Measurements from ENCODE around the gene L3MBTL4.

Gene L3MBTL4

DNA sequence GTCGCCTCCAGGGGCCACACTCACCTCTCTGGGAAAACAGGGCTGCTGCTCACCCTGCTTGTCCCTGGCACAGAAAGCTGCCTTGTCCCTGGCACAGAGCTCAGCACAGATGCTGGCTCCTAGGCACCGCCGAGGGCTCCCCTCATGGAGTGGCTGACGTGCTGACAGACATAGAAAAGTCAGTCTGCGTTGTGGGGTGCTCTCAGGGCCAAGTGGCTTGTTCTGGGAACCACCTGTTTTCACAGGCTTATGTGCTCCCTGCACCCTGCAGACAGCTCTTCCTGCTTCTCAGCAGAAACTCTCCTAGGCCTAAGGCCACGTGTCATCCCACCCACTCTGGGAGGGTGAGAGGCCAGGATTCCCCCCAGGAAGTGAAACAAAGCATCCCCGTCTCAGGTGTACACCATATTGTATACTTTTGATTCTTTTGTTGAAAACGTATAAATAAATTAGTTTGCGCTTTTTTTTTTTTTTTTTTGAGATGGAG lies 434.7 kb downstream of the L3MBTL4 start:
- DNase-seq = no peak

DNA sequence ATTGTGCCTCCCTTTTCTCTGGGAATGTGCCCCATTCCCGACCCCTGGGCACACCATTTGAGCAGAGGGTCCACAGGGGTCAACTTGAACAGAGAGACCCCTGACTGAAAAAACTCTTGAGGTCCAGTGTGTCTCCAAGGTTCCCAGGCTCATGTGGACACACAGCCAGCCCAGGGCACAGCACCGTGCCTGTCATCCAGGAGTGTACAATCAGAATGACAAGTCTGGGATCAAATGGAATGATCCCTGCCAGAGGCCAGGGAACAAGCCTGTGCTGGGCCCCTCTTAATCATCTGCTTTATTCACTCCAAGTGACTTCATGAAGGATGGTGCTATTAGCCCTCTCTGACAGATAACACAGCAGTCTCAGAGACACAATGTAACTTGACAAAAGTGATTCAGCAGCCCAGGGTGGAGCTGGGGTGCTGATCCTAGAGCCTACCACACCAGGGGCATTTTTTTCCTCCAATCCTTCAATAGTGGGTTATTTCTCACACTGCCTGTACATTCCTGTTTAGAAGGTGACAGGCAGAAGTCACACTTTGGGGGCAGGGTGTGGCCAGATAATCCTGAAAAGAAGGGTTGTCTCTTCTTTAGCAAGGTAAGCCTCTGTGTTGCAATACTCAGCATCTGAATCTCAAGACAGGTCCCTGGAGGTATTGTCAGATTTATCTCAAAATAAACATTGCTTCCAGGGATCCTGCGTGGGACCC lies 435.4 kb downstream of the L3MBTL4 start:
- no peak for DNase-seq

DNA sequence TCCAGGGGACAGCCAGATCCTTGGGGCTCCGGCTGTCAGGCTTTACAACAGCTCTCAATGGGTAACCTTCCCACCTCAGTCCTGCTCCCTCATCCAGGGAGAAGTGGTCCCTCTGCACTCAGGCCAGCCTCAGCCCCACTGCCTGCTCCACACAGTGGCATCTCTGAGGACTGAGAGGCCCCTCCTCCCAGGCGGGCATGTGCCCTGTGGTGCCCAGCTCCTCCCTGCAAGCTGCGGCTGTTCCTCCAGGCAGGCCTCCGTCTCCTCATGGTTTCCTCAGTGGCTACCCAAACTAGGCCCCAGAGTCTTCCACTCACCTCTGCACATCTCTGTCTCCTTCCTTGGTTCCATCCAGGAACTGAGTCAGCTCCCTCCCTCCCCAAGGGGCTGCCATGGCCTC lies 437.7 kb downstream of the L3MBTL4 start:
- no peak for DNase-seq

DNA sequence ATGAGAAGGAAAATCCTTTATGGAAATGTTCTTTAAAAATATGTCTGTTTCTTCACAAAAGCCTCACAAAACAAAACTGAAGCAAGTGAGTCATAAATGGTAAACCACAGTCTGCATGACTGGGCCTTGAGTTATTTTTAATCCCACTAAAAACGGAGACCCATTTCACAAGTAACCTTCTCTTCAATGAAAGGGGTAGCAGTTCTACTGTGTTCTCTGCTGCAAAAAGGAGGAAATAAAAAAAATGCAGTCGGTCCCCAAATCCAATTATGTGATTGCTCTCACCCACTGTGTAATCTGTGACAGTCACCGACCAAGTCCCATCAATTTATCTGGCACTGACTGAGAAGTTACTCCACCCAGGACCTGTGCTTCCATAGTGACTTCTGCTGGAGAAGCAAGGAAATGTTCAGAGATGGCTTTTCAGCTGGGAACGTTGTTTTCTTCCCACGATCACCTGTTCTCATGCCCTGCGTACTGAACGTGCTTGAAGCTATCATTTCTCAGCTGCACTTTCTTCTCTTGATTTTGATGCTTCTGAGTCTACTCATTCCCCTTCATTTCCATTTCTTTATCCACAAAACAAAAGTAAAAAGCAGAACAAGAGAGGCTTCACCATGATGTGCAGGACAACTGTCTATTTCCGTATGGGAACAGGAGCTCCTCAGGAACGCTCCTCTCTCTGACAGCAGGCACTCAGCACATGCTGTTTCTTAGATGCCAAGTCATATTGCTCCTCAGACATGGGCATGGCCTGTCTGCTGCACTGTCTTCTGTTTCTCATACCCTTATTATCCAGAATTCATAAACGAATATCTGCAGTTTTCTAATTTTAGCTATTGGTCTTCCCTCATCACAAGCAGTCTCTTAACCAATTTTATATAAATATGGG lies 439.4 kb downstream of the L3MBTL4 start:
- DNase-seq = no peak

DNA sequence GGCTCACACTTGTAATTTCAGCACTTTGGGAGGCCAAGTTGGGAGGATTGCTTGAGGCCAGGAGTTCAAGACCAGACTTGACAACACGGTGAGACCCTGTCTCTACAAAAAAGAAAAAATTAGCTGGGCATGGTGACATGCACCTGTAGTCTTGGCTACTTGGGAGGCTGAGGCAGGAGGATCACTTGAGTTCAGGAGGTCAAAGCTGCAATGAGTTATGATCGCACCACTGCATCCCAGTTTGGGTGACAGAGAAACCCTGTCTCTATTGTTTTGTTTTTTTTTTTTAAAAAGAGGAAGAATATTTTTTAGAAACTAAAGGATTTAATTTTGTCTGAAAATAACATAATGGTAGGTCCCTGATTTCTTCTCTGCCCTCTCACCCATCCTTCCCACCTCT lies 440.0 kb downstream of the L3MBTL4 start:
- DNase-seq = no peak

DNA sequence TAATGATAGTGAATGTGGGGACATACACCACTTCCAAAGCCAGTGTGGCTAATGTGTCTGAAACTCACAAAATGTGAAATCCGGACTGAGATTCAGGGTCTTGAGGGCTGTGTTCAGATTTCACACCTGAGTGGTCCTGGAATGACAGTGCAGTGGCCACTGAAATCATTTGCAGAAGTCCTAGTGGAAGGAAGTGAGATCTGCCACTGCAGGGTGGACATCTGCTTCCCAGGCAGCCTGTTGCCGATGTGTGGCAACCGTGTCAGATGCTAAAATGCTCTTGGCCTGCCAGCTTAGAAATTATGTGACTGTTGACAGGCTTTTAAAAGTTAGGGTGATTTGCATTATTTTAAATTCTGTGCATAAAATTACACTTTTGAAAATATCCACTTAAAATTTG lies 441.6 kb downstream of the L3MBTL4 start:
- DNase-seq = no peak

DNA sequence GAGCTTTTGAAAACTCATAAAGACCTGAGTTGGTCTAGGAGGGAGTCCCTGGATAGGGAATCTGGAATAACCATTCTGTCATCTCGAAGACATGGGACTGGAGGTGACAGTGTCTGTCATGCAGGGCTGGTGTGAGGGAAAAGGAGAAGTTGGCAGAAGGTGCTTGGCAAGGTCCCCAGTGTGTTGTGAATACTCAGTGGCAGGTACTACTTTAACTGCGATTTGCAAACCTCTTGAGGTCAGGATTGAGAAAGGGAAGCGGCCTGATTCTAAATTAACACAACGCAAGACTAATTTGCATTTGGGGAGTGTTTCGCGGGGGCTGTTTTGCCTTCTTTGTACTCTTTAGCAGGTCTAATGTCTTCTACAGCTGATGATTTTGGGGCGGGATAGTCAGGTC lies 442.4 kb downstream of the L3MBTL4 start:
- DNase-seq = no peak

DNA sequence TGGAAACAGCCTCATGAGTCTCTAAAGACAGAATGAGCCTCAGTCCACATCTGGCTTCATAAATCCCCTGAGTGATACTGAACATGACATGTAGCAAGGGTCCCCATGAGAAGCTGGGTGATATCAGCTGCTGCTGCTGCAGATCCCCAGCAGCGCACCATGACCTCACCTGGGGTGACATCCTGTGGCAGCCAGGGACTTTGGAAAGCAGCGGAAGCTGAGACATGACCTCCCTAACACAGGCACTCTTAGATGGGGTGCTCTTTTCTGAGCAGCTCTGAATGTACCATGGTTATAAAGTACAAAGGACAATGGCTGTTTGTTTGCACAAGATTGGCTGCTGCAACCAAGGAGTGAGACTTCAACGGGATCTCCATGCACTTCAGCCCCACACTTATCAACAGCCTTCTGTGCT lies 444.7 kb downstream of the L3MBTL4 start:
- no peak for DNase-seq

DNA sequence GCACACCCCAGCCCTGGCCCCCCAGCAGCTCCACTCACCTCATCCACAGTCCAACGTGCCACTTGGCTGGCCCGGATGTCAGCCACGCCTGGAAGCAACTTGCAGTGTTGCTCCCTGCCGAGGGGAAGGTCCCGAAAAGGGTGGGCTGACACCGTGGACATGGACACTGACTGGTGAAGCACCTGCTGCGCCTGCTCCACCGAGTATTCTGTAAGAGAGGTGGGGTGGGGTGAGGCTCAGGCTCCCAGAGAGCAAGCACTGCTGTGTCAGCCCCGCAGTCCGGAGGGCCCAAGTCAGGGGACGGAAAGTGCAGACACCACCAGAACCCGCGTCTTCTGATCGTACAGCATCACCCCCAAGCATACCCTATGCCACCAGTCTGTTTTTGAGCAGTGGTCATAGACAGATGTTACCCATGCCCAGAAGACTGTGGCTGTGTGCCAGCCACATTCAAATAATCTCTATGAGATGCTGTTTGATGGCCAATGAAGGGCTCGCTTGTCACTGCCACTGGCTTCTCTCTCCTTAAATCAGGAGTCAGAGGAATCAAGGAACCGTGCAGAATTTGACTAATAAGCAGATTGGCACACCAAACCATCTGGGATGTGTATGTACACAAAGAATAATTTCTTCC lies 445.2 kb downstream of the L3MBTL4 start:
- DNase-seq = no peak

DNA sequence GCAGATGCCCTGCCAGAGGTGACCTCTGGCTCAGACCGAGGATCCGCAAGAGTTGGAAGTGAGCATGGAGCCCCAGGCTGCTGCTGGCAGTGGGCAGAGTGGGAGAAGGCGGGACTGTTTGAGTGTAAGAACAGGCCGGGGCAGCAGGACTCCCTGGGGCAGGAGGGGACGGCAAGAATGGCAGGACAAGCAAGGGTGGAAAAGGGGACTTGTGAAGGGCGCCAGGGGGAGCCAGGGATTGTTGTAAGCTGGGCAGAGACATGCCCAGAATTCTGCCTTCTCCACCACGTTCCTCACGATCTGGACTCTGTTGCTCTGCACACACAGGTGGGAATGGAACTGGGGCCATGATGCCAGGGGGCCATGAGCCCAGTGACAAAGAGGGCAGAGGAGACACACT lies 447.0 kb downstream of the L3MBTL4 start:
- no peak for DNase-seq

DNA sequence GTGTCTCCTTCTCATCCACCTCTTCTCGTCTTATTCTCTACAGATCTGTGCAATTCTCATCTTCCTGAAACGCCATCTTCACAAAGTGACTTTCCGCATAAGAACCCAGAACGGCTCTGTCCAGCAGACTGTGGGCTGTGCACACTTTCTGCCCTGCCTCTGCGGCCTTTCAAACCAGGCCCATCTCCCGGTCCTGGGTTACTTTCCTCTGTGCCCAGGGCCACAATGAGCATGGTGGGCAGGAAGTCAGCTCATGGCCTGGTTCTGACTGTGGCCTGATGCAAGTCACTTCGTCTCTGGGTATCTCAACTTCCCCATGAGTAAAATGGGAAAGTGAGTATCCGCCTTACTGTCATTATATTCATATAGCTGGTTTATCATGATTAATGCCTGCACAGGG lies 447.7 kb downstream of the L3MBTL4 start:
- no peak for DNase-seq

DNA sequence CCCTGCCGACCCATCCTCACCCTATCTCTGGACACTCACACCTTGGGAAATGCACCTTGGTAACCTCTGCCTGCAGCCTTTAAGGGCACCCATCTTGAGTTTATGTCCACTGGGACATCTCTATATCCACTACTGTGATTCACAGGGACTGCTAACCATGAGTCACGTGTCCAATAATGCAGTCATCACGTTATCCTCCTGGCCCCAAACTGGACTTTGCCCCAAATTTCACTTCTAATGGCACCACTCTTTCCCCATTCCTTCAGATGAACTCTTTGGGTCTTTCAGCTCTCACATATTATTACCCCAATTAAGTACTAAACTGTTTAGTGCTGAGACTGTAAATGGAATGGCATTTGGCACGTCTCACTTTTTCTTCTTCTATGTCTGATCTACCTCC lies 448.2 kb downstream of the L3MBTL4 start:
- DNase-seq = no peak

DNA sequence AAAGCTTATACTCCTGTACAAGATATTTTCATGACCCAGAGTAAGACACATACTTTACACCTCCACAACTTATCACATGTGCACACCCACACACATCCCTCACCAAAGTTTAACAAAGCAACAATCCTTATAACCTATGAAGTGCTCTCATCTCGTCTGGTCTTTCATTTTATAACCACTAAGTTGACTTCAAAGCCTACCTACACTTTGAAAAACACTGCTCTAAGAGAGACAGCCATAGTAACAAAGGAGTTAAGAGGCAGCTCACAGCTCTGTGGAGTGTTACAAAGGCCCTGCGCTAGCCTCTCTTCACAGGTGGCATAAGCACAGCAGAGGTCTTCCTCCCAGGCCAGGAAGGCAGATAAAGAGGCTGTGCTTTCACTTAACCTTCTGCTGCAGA lies 449.7 kb downstream of the L3MBTL4 start:
- DNase-seq = no peak

DNA sequence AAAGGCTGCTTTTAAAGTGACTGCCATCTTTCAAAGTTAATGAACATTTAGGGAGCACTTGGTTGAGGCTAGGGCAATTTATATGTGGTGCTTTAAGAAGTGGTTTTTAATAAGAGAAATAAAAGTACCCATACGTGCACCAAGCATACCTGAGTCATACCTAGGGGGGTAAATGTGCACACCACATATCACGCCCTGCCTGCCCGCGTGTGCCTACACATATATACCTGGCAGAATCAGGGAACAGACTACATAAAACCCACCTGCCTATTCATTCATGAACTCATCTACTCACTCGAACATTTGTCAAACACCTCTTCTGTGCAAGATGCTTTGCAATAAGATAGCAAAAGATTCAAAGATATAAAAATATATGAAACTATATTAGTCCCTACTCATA lies 450.1 kb downstream of the L3MBTL4 start:
- no peak for DNase-seq

DNA sequence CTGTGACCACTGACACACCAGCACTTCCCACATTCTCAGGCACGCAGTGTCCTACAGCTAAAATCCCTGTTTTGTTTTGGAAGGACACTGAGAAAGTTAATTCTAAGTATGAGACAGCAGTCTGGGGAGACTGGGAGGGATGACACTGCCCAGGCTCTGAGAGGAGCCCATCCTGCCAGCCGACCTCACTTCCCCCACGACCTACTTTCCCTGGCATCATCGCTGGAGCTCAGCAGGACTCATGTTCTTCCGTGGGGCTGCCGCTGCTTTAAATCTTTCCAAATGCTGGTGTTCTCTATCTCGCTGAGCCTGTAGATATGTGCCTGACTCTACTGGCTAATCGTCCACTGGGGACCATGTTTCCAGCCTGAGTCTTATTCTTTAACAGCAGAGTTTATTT lies 450.6 kb downstream of the L3MBTL4 start:
- no peak for DNase-seq

DNA sequence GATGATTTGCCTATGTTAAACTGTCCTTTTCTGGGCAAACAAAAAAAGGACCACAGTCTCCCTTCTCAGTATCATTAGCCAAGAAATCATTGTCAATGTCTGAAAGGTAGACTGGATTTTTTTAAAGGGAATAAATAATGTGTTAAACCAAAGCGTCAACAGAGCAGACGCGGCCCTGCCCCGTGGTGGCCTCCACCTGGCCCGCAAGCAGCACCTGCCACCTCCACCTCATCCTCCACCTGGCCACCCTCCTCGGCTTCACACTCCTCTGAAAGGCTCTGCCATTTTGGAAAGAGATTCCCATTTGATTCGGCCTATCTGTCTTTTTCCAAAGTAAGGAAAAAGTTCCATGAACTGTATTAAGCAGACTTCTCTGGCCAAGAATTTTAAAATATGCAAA lies 451.4 kb downstream of the L3MBTL4 start:
- DNase-seq = no peak

DNA sequence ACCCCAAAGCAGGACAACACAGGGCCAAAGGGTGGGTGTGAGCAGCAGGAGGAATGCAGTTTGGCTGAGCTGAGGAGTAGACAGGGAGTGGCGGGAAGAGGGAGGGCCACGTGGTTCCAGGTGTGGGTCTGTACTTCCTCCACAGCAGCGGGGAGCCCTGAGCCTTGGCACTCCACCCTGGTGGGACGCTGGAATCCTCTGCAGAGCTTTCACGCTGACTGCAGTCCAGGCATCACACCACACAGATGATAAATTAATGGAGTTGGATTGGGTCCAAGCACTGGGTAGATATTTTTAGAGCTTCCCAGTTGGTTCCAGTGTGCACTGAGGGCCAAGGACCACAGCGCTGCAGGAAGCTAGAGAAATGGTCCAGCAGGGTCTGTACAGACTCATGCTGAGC lies 452.3 kb downstream of the L3MBTL4 start:
- DNase-seq = no peak

DNA sequence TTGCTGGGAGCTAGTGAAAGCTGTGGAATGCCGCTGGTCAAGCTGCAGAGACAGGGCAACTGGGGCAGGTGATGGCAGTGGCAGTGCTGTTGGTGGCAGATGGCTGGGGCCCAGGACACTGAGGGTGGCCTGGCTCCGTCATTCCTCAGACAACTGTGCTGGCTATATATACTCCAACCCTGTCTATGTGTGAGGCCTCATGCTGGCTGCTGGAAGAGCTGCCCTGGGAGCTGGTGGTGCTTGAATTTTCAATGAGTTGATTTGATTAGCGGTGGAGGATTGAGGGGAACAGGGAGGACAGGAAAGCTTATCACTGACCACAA lies 452.9 kb downstream of the L3MBTL4 start:
- DNase-seq = no peak

DNA sequence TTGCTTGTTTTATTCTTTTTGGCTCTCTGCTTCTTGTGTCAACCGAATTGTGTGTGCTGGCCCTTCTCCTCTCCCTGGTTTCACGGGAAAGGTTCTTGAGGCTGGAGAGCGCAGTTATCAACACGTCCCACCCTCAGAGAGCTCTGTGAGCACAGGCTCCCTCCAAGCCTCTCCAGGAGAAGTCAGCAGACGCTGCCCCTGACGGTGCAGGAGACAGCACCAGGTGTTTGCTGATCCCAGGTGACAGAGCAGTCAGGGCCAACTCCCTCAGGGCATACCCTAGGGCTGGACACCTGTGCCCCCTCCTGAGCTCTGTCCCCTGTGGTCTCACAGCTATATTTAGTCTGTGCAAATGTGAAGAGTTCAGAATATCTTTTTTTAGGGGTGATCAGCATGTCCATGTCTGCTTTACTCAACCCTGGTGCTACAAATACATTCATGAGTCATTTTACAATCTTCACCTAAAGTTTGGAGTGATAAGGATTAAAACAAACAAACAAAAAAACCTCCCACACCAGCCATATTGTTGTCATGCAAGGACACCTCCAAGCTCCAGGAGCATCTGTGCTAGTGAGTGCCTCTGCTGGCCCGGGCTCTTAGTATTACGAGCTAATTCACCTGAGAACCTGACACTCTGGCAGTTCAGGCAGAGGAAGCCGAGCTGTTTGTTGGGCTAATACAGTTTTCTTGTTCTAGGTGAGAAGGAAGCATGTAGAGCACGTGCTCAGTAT lies 453.4 kb downstream of the L3MBTL4 start:
- no peak for DNase-seq

DNA sequence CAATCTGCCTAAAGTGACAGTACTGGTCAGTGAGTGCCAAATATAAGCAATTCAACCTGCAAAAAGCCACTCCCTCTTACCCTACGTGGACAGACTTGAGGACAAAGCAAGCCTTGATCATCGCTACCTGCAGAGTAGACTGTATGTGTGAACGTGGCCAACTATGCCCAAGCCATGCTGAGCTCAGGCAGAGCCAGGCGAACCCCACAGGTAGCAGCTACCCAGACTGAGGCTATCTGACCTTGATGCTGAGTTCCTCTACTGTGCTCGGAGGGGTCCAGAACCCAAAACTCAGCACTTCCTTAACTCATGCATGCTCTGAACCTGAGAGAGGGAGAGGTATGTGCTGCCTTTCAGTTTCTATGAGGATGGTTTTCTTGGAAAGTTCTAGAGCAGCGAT lies 455.9 kb downstream of the L3MBTL4 start:
- no peak for DNase-seq

DNA sequence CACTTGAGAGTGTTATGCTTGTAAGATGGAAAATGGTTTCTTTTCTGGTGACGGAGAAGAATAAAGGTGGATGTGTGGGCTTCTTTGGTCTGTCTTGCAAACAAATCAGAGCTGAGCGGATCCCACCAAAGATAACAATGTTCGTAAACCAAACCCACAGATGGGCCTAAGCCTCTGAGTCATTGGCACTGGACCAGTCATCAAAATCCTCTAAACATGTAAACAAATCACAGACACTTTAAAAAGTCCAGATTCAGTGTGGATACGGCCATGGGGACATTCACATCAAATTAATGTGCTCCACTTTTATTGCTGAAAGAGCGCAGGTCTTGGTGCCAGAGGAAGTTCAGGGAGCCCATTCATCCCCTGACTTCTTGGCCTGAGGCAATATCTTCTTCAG lies 458.9 kb downstream of the L3MBTL4 start:
- no peak for DNase-seq

DNA sequence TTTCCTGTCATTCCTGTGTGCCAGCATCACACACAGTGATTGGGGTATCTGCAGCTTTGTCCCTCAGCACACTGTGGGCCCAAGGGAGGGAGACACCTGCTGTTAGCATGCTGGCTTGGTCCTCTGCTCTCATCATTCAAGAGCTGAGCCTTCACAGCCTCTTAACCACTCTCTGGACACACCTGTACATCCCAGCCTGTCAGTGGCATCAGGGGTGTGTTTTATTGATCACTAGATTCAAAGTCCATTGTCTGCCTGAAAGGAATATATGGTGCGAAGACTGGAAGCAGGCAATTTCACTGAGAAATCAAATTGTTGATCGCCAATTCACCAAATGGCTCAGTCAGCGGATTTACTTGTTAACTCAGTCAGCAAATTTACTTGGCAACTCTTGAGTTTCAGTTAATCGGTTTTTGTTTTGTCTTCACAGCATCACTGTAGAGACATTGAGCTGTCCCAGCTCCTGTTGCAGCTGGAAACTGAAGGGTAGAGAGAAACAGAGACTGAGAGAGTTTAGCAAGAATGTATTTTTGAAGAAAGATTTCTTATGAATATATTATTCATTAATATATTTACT lies 463.1 kb downstream of the L3MBTL4 start:
- no peak for DNase-seq

DNA sequence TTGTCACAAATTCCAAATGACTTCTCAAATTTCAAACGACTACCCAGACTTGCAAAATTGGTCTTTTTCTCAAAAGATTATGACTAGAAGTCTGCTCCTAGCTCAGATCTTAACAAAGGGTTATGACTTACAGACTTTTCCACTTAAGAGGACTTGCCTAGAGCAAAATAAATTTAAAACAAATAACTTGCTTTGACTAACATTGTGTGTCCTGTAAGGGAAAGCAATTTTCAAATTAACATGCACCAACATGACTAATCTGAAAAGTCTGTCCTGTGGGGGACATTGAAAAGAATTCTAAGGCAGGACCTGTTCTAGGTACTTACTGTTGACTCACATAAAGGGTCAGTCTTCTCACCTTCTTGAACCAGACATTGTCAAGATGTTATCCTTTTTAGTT lies 465.9 kb downstream of the L3MBTL4 start:
- no peak for DNase-seq
